GM04503 (cell line): ENCODE data around the gene FAM177A1.
"Not testable (repeated sequence)": the region's sequence is repeated elsewhere in the genome, so short reads cannot be mapped to it uniquely, and the experiment has no call there.

Experiments
- DNase-seq: peaks from one replicate; pipeline ENCODE4 v3.0.0-alpha.2; 2012; ENCODE audit warnings: low read depth

The FAM177A1 gene

GRCh38 chr14:35046048-35046750, at the start of gene FAM177A1:
Gene FAM177A1 (plus strand): TSS chr14:35046272. CDS start chr14:35046464, 192 bp downstream.
- DNase-seq, result peak; percentile 73

GRCh38 chr14:34997762-34998161, 48.3 kb upstream of the FAM177A1 start:
- DNase-seq, result no peak

DNA sequence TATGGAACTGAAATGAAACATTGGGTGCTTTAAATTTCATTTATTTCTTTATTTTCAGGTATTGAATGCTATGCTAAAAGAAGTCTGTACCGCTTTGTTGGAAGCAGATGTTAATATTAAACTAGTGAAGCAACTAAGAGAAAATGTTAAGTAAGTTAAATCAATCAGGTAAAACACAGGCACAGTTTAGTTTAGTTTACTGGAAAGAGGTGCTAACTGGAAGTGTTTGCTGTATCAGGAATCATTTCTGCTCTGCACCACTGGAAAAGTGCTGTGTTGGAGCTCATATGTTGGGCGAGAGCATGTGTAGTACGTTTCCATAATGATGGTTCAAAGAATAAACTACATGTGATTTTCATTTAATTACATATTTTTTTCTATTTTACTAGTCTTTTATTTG, 46.6 kb upstream of the FAM177A1 start:
- no peak for DNase-seq

GRCh38 chr14:35001621-35002020, 44.5 kb upstream of the FAM177A1 start:
- no peak for DNase-seq

- no peak for DNase-seq
These were observed 41.2 kb upstream of the FAM177A1 start for GRCh38 chr14:35004839-35005238.

DNA sequence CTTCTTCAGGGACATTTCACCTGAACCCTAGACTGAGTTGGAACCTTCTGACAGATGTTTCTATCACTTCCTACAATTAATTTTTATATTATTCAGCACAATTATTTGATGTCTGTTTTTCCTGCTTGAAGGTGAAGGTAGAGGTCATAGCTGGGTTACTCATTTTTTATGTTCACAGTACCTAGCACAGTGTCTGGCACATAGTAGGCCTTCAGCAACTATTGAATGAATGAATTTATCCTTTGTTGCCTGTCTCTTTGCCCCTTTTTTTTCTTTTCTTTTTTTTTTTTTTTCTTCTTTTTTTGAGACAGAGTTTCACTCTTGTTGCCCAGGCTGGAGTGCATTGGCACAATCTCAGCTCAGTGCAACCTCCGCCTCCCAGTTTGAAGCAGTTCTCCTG, 29.5 kb upstream of the FAM177A1 start:
- no peak for DNase-seq

DNA sequence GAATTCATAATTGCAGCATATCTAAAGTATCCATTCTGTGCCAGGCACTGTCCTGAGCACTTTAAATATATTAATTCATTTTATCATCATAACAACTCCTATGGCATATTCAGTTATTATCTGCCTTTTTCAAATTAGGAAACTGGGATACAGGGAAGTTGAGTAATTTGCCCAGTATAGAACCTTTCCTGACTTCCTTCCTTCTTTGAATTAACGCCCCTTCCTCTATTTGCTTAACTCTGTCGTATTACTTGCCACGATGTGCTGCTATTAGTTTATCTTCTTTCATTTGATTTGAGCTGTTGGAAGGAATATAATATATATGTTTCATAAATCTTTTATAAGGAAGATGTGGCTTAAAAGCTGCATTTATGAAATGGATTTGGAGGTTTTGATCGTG, 25.4 kb upstream of the FAM177A1 start:
- DNase-seq, result no peak

- DNase-seq, result no peak
These were observed 17.6 kb upstream of the FAM177A1 start for GRCh38 chr14:35028435-35028834.

DNA sequence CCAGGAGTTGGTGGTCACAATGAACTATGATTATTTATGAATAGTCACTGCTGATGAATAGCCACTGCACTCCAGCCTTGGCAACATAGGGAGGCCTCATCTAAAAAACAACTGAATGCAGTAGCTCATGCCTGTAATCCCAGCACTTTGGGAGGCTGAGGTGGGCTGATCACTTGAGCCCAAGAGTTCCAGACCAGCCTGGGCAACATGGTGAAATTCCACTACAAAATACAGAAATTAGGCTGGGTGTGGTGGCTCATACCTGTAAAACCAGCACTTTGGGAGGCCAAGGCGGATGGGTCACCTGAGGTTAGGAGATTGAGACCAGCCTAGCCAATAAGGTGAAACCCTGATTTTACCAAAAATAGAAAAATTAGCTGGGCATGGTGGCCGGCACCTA, 13.5 kb upstream of the FAM177A1 start:
- DNase-seq, result no peak

- no peak for DNase-seq
These were observed 11.6 kb upstream of the FAM177A1 start for GRCh38 chr14:35034440-35034833.

GRCh38 chr14:35034944-35035554, 11.0 kb upstream of the FAM177A1 start:
- not testable (repeated sequence) for DNase-seq

GRCh38 chr14:35038312-35038711, 7.8 kb upstream of the FAM177A1 start:
- not testable (repeated sequence) for DNase-seq

- no peak for DNase-seq
These were observed 3.4 kb upstream of the FAM177A1 start for GRCh38 chr14:35042632-35043031.

GRCh38 chr14:35043046-35043445, 3.0 kb upstream of the FAM177A1 start:
- no peak for DNase-seq

- DNase-seq, result no peak
These were observed 904 bp upstream of the FAM177A1 start for GRCh38 chr14:35044939-35045797.

DNA sequence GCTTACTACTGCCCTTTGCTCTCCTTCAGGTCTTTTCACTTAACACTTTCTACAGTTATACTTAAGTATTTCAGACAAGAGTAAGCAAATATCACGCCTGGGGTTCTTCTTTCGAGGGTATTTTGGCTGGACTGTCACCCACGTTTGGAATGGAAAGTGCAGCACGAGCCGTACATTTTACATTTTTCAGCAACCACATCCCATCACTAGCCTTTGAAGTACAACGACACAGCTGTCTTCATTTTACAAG, 349 bp upstream of the FAM177A1 start:
- no peak for DNase-seq

DNA sequence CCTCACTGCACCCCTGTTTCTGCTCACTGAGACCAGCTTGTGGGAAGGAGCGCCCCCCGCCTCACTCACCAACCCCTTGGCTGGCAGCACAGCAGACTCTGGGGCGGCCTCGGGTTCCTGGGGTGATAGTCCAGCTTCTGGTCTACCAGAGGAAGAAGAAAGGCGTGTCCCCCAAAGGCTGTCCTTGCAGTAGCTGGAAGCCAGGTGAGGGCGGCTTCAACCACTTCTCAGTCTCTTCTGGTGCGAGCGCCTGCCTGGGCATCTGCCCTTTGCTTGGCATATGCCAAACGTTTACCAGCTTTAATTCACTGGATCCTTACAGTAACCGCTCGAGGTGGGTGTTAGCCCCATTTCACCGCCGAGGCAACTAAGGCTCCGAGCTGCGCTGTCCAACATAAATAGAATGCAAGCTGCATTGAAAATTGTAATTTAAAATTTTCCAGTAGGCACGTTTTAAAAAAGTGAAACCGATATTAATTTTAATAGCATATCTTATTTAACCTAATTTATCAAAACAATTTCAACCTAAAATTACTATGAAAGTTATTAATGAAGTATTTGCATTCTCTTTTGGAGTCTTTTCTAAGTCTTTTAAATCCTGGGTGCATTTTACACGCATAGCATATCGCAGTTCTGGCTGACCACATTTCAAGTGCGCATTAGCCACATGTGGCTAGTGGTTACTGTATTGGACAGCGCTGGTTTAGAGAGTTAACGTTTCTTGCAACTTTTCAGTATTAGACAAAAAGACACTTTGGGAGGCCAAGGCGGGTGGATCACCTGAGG, 872 bp downstream of the FAM177A1 start:
- DNase-seq, result no peak

GRCh38 chr14:35047976-35048513, 2.0 kb downstream of the FAM177A1 start:
- DNase-seq, result no peak

- DNase-seq, result peak; percentile 50
These were observed 4.6 kb downstream of the FAM177A1 start for GRCh38 chr14:35050652-35051051.

- no peak for DNase-seq
These were observed 5.7 kb downstream of the FAM177A1 start for GRCh38 chr14:35051796-35052195.

DNA sequence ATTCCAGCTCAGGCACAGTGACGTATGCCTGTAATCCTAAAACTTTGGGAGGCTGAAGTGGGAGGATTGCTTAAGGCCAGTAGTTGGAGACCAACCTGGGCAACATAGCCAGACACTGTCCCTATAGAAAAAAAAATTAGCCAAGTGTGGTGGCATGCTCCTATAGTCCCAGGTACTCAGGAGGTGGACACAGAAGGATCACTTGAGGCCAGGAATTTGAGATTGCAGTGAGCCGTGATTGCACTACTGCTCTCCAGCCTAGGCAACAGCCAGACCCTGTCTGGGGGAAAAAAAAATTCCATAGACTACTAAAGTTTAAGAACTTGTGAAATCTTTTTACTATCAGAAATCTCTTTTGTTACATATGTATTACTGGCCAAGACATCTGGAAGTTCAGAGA, 6.6 kb downstream of the FAM177A1 start:
- no peak for DNase-seq

GRCh38 chr14:35061113-35061791, 15.2 kb downstream of the FAM177A1 start:
- not testable (repeated sequence) for DNase-seq
